C4-2B (cell line): ENCODE measurements around the gene HNRNPA0.

Source experiments
- ZFX ChIP-seq: fragments of 450-650 bp; IDR thresholded peaks from 2 replicates; pipeline ENCODE4 v1.6.1; 2017
- TF ChIP-seq, protein P1 (sequence below): fragments of 450-650 bp; conservative IDR thresholded peaks from 2 replicates; pipeline ENCODE4 v1.5.1; 2017; ENCODE audit warnings: mild to moderate bottlenecking

GRCh38 chr5:137736496-137736895 is 17.7 kb downstream of the HNRNPA0 start:
- TF ChIP-seq, protein P1, sequence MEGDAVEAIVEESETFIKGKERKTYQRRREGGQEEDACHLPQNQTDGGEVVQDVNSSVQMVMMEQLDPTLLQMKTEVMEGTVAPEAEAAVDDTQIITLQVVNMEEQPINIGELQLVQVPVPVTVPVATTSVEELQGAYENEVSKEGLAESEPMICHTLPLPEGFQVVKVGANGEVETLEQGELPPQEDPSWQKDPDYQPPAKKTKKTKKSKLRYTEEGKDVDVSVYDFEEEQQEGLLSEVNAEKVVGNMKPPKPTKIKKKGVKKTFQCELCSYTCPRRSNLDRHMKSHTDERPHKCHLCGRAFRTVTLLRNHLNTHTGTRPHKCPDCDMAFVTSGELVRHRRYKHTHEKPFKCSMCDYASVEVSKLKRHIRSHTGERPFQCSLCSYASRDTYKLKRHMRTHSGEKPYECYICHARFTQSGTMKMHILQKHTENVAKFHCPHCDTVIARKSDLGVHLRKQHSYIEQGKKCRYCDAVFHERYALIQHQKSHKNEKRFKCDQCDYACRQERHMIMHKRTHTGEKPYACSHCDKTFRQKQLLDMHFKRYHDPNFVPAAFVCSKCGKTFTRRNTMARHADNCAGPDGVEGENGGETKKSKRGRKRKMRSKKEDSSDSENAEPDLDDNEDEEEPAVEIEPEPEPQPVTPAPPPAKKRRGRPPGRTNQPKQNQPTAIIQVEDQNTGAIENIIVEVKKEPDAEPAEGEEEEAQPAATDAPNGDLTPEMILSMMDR, result no peak
- no peak for TF ChIP-seq ZFX
